Mesendoderm (in vitro differentiated cells): Measurements from ENCODE around the gene GRM8.

ENCODE experiments used
- DNase-seq: peaks from one replicate; pipeline ENCODE4 v3.0.0; 2013
- H2AK5ac ChIP-seq: 2 replicates; pipeline ENCODE4 v1.6.1; 2013; ENCODE audit warnings: low read length, inconsistent platforms
- H2BK120ac ChIP-seq: 2 replicates; pipeline ENCODE4 v1.6.1; 2013; ENCODE audit warnings: low read depth, mild to moderate bottlenecking, low read length, moderate library complexity, mixed read lengths
- H2BK15ac ChIP-seq: replicated peaks from 2 replicates; pipeline ENCODE4 v1.6.1; 2013; ENCODE audit warnings: low read depth, mild to moderate bottlenecking, moderate library complexity
- H2BK5ac ChIP-seq: 2 replicates; pipeline ENCODE4 v1.6.1; 2013; ENCODE audit warnings: low read length, inconsistent platforms
- H3K18ac ChIP-seq: 2 replicates; pipeline ENCODE4 v1.6.1; 2013; ENCODE audit warnings: mild to moderate bottlenecking, low read length, mixed read lengths
- H3K23ac ChIP-seq: one replicate; pipeline ENCODE4 v1.6.1; 2013; ENCODE audit warnings: low read length
- H3K27ac ChIP-seq: 2 replicates; pipeline ENCODE4 v1.5.1; 2013; ENCODE audit warnings: low read depth, mild to moderate bottlenecking, inconsistent platforms, low read length, moderate library complexity
- H3K27me3 ChIP-seq: 2 replicates; pipeline ENCODE4 v1.6.1; 2013; ENCODE audit warnings: low read length, control low read depth, mild to moderate bottlenecking, inconsistent platforms; ENCODE audit not compliant: insufficient read depth, poor library complexity
- H3K36me3 ChIP-seq: 2 replicates; pipeline ENCODE4 v1.6.1; 2013; ENCODE audit warnings: low read length, inconsistent platforms; ENCODE audit not compliant: control insufficient read depth, insufficient read depth
- H3K4ac ChIP-seq: one replicate; pipeline ENCODE4 v1.6.1; 2013; ENCODE audit warnings: low read depth, mild to moderate bottlenecking, low read length, moderate library complexity
- H3K4me1 ChIP-seq: 2 replicates; pipeline ENCODE4 v1.6.1; 2013; ENCODE audit warnings: low read depth, low read length, inconsistent platforms; ENCODE audit not compliant: control insufficient read depth
- H3K4me2 ChIP-seq: 2 replicates; pipeline ENCODE4 v1.6.1; 2013; ENCODE audit warnings: low read length
- H3K4me3 ChIP-seq: 2 replicates; pipeline ENCODE4 v1.5.1; 2013; ENCODE audit warnings: mild to moderate bottlenecking, low read length
- H3K56ac ChIP-seq: one replicate; pipeline ENCODE4 v1.6.1; 2013; ENCODE audit warnings: low read length
- H3K79me1 ChIP-seq: 2 replicates; pipeline ENCODE4 v1.6.1; 2013; ENCODE audit warnings: low read length, inconsistent platforms
- H3K79me2 ChIP-seq: 2 replicates; pipeline ENCODE4 v1.6.1; 2013; ENCODE audit warnings: mild to moderate bottlenecking, low read length; ENCODE audit not compliant: control insufficient read depth, insufficient read depth
- H3K9ac ChIP-seq: 2 replicates; pipeline ENCODE4 v1.6.1; 2013; ENCODE audit warnings: low read length, inconsistent platforms
- H4K5ac ChIP-seq: one replicate; pipeline ENCODE4 v1.6.1; 2013; ENCODE audit warnings: low read length
- H4K8ac ChIP-seq: one replicate; pipeline ENCODE4 v1.6.1; 2013; ENCODE audit warnings: low read depth, mild to moderate bottlenecking, control low read depth, low read length, moderate library complexity
- WGBS: extraction: QIAGEN DNeasy Blood & Tissue Kit; methylation state at CpG from one replicate; pipeline ENCODE4 v1.1.7; 2013; ENCODE audit warnings: low lambda C conversion rate, missing lambda C conversion rate; ENCODE audit not compliant: insufficient coverage; ENCODE audit errors: extremely low coverage; 5-methylcytosine and 5-hydroxymethylcytosine counted together

Gene GRM8

GRCh38 chr7:127208351-127208750 lies 44.4 kb downstream of the GRM8 start:
- peak overlapping the region; percentile 7 for H3K18ac ChIP-seq
- no peak overlapping the region for H3K4me3 ChIP-seq
- no peak overlapping the region for H3K4me2 ChIP-seq
- H2AK5ac ChIP-seq, result no peak overlapping the region
- H3K4me1 ChIP-seq, result no peaks in the 10 kb centered on the region
- H3K4ac ChIP-seq, result no peak overlapping the region
- no peak overlapping the region for H2BK15ac ChIP-seq
- H3K79me1 ChIP-seq, result no peaks in the 10 kb centered on the region
- H3K27me3 ChIP-seq, result no peaks in the 10 kb centered on the region
- no peak overlapping the region for H3K9ac ChIP-seq
- H3K27ac ChIP-seq, result no peak overlapping the region
- H4K5ac ChIP-seq, result no peak overlapping the region
- H2BK120ac ChIP-seq, result no peak overlapping the region
- no peaks in the 10 kb centered on the region for H3K79me2 ChIP-seq
- no peak overlapping the region for H3K56ac ChIP-seq
- no peaks in the 10 kb centered on the region for H3K36me3 ChIP-seq
- no peak for DNase-seq
- H3K23ac ChIP-seq, result no peak overlapping the region
- no peak overlapping the region for H4K8ac ChIP-seq
- WGBS, result no CpG with 5 or more reads among the region's 3 CpGs
- H2BK5ac ChIP-seq, result no peak overlapping the region

GRCh38 chr7:127207806-127208205 lies 44.9 kb downstream of the GRM8 start:
- Histone ChIP-seq H3K56ac (no peak overlapping the region), H3K4me2 (no peak overlapping the region), H3K23ac (no peak overlapping the region), H3K27me3 (no peaks in the 10 kb centered on the region), H3K4me3 (no peak overlapping the region), H3K18ac (no peak overlapping the region), H4K8ac (no peak overlapping the region), H3K4me1 (no peaks in the 10 kb centered on the region), H2BK15ac (no peak overlapping the region), H2BK5ac (no peak overlapping the region), H3K9ac (no peak overlapping the region), H3K36me3 (no peaks in the 10 kb centered on the region), H4K5ac (no peak overlapping the region), H2BK120ac (no peak overlapping the region), H3K79me1 (no peaks in the 10 kb centered on the region), H3K27ac (no peak overlapping the region), H3K79me2 (no peaks in the 10 kb centered on the region), H2AK5ac (no peak overlapping the region), H3K4ac (no peak overlapping the region)
- DNase-seq, result no peak
- no CpG with 5 or more reads among the region's 5 CpGs for WGBS

GRCh38 chr7:127207230-127207629 lies 45.5 kb downstream of the GRM8 start:
- Histone ChIP-seq H3K4me2 (no peak overlapping the region), H2BK5ac (no peak overlapping the region), H4K8ac (no peak overlapping the region), H2BK120ac (no peak overlapping the region), H2BK15ac (no peak overlapping the region), H3K4me3 (no peak overlapping the region), H3K9ac (no peak overlapping the region), H3K27ac (no peak overlapping the region), H3K79me2 (no peaks in the 10 kb centered on the region), H2AK5ac (no peak overlapping the region), H3K18ac (no peak overlapping the region), H3K23ac (no peak overlapping the region), H3K4me1 (no peaks in the 10 kb centered on the region), H3K79me1 (no peaks in the 10 kb centered on the region), H3K27me3 (no peaks in the 10 kb centered on the region), H3K36me3 (no peaks in the 10 kb centered on the region), H4K5ac (no peak overlapping the region), H3K56ac (no peak overlapping the region), H3K4ac (no peak overlapping the region)
- WGBS, result no CpG with 5 or more reads among the region's 4 CpGs
- no peak for DNase-seq

DNA sequence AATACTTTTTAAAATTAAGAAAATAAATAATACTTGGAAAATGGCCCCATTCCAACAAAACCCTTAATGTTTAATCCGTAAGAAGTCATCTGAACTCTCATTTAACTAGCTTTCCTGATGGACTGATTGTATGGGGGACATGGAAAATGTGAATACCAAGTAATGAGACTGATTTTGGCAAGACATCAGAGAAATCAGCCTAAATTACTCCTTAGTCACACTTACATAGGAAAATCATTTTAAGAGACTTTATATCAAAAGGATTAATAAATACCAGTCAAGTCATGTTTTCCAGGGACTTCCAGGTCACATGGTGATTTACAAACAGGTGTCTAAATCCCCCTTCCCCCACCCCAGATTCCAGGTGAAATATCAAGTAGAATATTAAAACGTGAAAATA lies 58.2 kb downstream of the GRM8 start:
- no peak for DNase-seq
- Histone ChIP-seq H2AK5ac (no peak overlapping the region), H4K5ac (no peak overlapping the region), H3K4me2 (no peak overlapping the region), H3K27ac (no peak overlapping the region), H3K23ac (no peak overlapping the region), H3K9ac (no peak overlapping the region), H3K4me1 (no peaks in the 10 kb centered on the region), H2BK15ac (no peak overlapping the region), H3K36me3 (no peaks in the 10 kb centered on the region), H3K79me1 (no peaks in the 10 kb centered on the region), H3K56ac (no peak overlapping the region), H3K4ac (no peak overlapping the region), H2BK120ac (no peak overlapping the region), H2BK5ac (no peak overlapping the region), H3K79me2 (no peaks in the 10 kb centered on the region), H4K8ac (no peak overlapping the region), H3K18ac (no peak overlapping the region), H3K27me3 (no peaks in the 10 kb centered on the region), H3K4me3 (no peak overlapping the region)
- WGBS, result no CpG with 5 or more reads among the region's 2 CpGs

- WGBS, result no CpG with 5 or more reads among the region's 3 CpGs
- no peaks in the 10 kb centered on the region for H3K79me1 ChIP-seq
- H3K4me3 ChIP-seq, result no peak overlapping the region
- H3K36me3 ChIP-seq, result no peaks in the 10 kb centered on the region
- no peaks in the 10 kb centered on the region for H3K79me2 ChIP-seq
- no peak overlapping the region for H3K4ac ChIP-seq
- H4K8ac ChIP-seq, result no peak overlapping the region
- H3K27ac ChIP-seq, result no peak overlapping the region
- H2BK15ac ChIP-seq, result no peak overlapping the region
- no peak overlapping the region for H3K23ac ChIP-seq
- no peak overlapping the region for H3K56ac ChIP-seq
- no peaks in the 10 kb centered on the region for H3K4me1 ChIP-seq
- no peak overlapping the region for H4K5ac ChIP-seq
- no peak overlapping the region for H2BK120ac ChIP-seq
- no peak overlapping the region for H3K18ac ChIP-seq
- DNase-seq, result peak; percentile 83
- no peak overlapping the region for H3K9ac ChIP-seq
- no peaks in the 10 kb centered on the region for H3K27me3 ChIP-seq
- H3K4me2 ChIP-seq, result no peak overlapping the region
- H2BK5ac ChIP-seq, result no peak overlapping the region
- no peak overlapping the region for H2AK5ac ChIP-seq
These were observed 62.9 kb downstream of the GRM8 start for GRCh38 chr7:127189886-127190285.

DNA sequence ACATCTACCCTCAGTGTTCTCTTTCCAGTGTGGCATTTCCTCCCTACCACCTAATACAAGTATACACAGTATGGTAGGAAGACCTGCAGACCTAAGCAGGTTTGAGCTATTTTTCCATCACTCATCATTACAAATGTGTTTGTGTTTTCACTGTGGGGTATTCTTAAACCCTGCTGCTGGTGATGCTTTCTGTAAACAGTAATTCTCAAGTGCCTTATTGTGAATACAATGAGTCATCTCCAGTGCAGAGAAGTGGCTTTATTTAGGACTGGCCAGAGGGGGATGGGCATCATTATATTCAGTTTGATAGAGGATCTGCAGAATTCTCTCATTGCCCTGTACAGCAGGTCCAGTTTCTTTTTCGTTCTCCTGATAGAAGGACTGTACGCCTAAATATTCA lies 63.7 kb downstream of the GRM8 start:
- no peaks in the 10 kb centered on the region for H3K79me2 ChIP-seq
- H3K4me3 ChIP-seq, result no peak overlapping the region
- no peak overlapping the region for H3K9ac ChIP-seq
- H3K4ac ChIP-seq, result no peak overlapping the region
- H2BK120ac ChIP-seq, result no peak overlapping the region
- H4K5ac ChIP-seq, result no peak overlapping the region
- H3K36me3 ChIP-seq, result no peaks in the 10 kb centered on the region
- H3K56ac ChIP-seq, result no peak overlapping the region
- no peaks in the 10 kb centered on the region for H3K79me1 ChIP-seq
- no peak overlapping the region for H4K8ac ChIP-seq
- no peak overlapping the region for H3K27ac ChIP-seq
- no peak overlapping the region for H2BK15ac ChIP-seq
- H3K4me1 ChIP-seq, result no peaks in the 10 kb centered on the region
- H2AK5ac ChIP-seq, result no peak overlapping the region
- H3K23ac ChIP-seq, result no peak overlapping the region
- H3K18ac ChIP-seq, result no peak overlapping the region
- no peaks in the 10 kb centered on the region for H3K27me3 ChIP-seq
- WGBS, result no CpG with 5 or more reads among the region's 2 CpGs
- no peak overlapping the region for H3K4me2 ChIP-seq
- peak; percentile 39 for DNase-seq
- H2BK5ac ChIP-seq, result no peak overlapping the region
